K562 (cell line): ENCODE data around the gene HSPA1L. TPM values are rescaled to one million over a fixed set of nuclear protein-coding genes. Genes with fewer than 3 reads are reported as not detected.
A peak's percentile ranks its signal among the peaks of the same experiment; 100 is the strongest.

ENCODE experiments used
- ARID2 ChIP-seq: fragments of 450-650 bp; IDR thresholded peaks from 2 replicates; pipeline ENCODE4 v1.6.1; 2017; ENCODE audit warnings: antibody characterized with exemption, mild to moderate bottlenecking
- CC2D1A ChIP-seq: fragments of 450-650 bp; IDR thresholded peaks from 2 replicates; pipeline ENCODE4 v1.6.1; 2017; ENCODE audit warnings: mild to moderate bottlenecking
- CEBPG ChIP-seq, 3 experiments: fragments of 200-800 bp in 1 of 3; sonication (Bioruptor generic) in 1 of 3; sonication (generic) in 1 of 3; formaldehyde crosslinking in 1 of 3; IDR thresholded peaks in 2 of 3; conservative IDR thresholded peaks in 1 of 3; 2 replicates each; pipeline versions ENCODE4 v1.6.1 to v1.8.0; 2016 to 2022; ENCODE audit warnings: missing compliant biosample characterization in 2 of 3, missing genetic modification characterization in 2 of 3, mild to moderate bottlenecking in 1 of 3, missing genetic modification reagents in 1 of 3
- CXXC5 ChIP-seq: fragments of 250-450 bp; sonication (Bioruptor Pico); IDR thresholded peaks from 2 replicates; pipeline ENCODE4 v1.8.0; 2022; ENCODE audit warnings: inconsistent platforms, mild to moderate bottlenecking, moderate library complexity
- ELF1 ChIP-seq: fragments of 200-800 bp; sonication (Bioruptor generic); IDR thresholded peaks from 2 replicates; pipeline ENCODE4 v1.6.1; 2016; ENCODE audit warnings: missing genetic modification characterization, missing compliant biosample characterization
- EP300 ChIP-seq: IDR thresholded peaks from 2 replicates; pipeline ENCODE4 v1.6.1; 2012; ENCODE audit warnings: low read length, improper control_type of control experiment
- FOS ChIP-seq: IDR thresholded peaks from 3 replicates; pipeline ENCODE4 v1.6.1; 2011; ENCODE audit not compliant: insufficient read length; ENCODE audit errors: extremely low read depth
- KLF13 ChIP-seq: fragments of 450-650 bp; IDR thresholded peaks from 2 replicates; pipeline ENCODE4 v1.6.1; 2016; ENCODE audit warnings: missing genetic modification characterization, low read depth, mild to moderate bottlenecking, missing compliant biosample characterization, moderate library complexity, borderline replicate concordance
- KLF16 ChIP-seq: IDR thresholded peaks from 2 replicates; pipeline ENCODE4 v1.6.1; 2016; ENCODE audit warnings: antibody characterized with exemption
- MYNN ChIP-seq, 2 experiments: sonication (generic); formaldehyde crosslinking in 1 of 2; IDR thresholded peaks; 2 replicates each; pipeline versions ENCODE4 v1.5.0 to v1.6.1; 2016 to 2020; ENCODE audit warnings: antibody characterized with exemption in 1 of 2, missing genetic modification reagents in 1 of 2
- NCOA2 ChIP-seq, 2 experiments: fragments of 450-650 bp; IDR thresholded peaks; 2 replicates each; pipeline ENCODE4 v1.6.1; 2018; ENCODE audit warnings: mild to moderate bottlenecking in 2 of 2, moderate library complexity in 1 of 2; ENCODE audit not compliant: partially characterized antibody in 2 of 2
- NFIX ChIP-seq: fragments of 250-450 bp; sonication (Bioruptor Pico); IDR thresholded peaks from 2 replicates; pipeline ENCODE4 v1.4.0; 2020; ENCODE audit warnings: low read depth, mild to moderate bottlenecking, moderate library complexity
- PHF8 ChIP-seq: fragments of 200-600 bp; sonication (generic); IDR thresholded peaks from 2 replicates; pipeline ENCODE4 v1.6.1; 2012; ENCODE audit warnings: mixed run types, mild to moderate bottlenecking, inconsistent platforms, low read length, moderate library complexity, borderline replicate concordance
- POLR2AphosphoS5 ChIP-seq: IDR thresholded peaks from 2 replicates; pipeline ENCODE4 v1.6.1; 2011; ENCODE audit warnings: mild to moderate bottlenecking, low read depth, low read length, moderate library complexity; ENCODE audit not compliant: control insufficient read depth, insufficient read depth
- SRSF3 ChIP-seq: fragments of 200-400 bp; formaldehyde crosslinking; IDR thresholded peaks from 2 replicates; pipeline ENCODE4 v1.6.1; 2016; ENCODE audit warnings: mild to moderate bottlenecking, low read length, moderate library complexity; ENCODE audit not compliant: insufficient read depth
- TEAD1 ChIP-seq, 2 experiments: fragments of 450-650 bp in 1 of 2; sonication (generic) in 1 of 2; formaldehyde crosslinking; IDR thresholded peaks; 2 replicates each; pipeline versions ENCODE4 v1.4.0 to v1.8.0; 2020 to 2022; ENCODE audit warnings: mild to moderate bottlenecking in 2 of 2, missing genetic modification reagents in 1 of 2
- ZEB2 ChIP-seq: fragments of 450-650 bp; IDR thresholded peaks from 2 replicates; pipeline ENCODE4 v1.6.1; 2016
- ZNF124 ChIP-seq: sonication (generic); formaldehyde crosslinking; IDR thresholded peaks from 2 replicates; pipeline ENCODE4 v1.8.1; 2022; ENCODE audit warnings: missing genetic modification reagents
- ZNF282 ChIP-seq: sonication (generic); formaldehyde crosslinking; IDR thresholded peaks from 2 replicates; pipeline ENCODE4 v1.8.1; 2023; ENCODE audit warnings: missing genetic modification reagents
- ZNF408 ChIP-seq: fragments of 250-450 bp; sonication (Bioruptor Pico); IDR thresholded peaks from 2 replicates; pipeline ENCODE4 v1.4.0; 2020; ENCODE audit warnings: low read depth, mild to moderate bottlenecking, moderate library complexity
- ZNF696 ChIP-seq: fragments of 250-450 bp; sonication (Bioruptor Pico); conservative IDR thresholded peaks from 2 replicates; pipeline ENCODE4 v1.4.0; 2020; ENCODE audit warnings: mild to moderate bottlenecking, moderate library complexity
- polyA plus RNA-seq, 8 experiments: library from polyadenylated mRNA; depleted of rRNA in 4 of 8; stranded (reverse) in 5 of 8; unstranded in 3 of 8; fragments of >200 nt; fragmentation: Nextera tagmentation in 2 of 8; fragmentation: Illumina TruSeq in 1 of 8; extraction: Ambion mirVana in 2 of 8; extraction: Trizol in 1 of 8; gene quantifications; 2 replicates each; pipeline versions ENCODE4 v1.2.1 to v1.2.3, GENCODE V29; 2011 to 2014; ENCODE audit warnings: inconsistent platforms in 1 of 8, missing spikeins in 1 of 8
- total RNA-seq, 7 experiments: library from RNA; depleted of rRNA in 6 of 7; stranded (reverse); fragments of >200 nt in 6 of 7; fragmentation: Illumina TruSeq in 2 of 7; extraction: Trizol in 2 of 7; gene quantifications; 2 replicates each; pipeline versions ENCODE4 v1.2.1 to v1.2.3, GENCODE V29; 2011 to 2021; ENCODE audit warnings: low replicate concordance in 1 of 7
- TF ChIP-seq, protein P1 (sequence below): sonication (generic); formaldehyde crosslinking; IDR thresholded peaks from 2 replicates; pipeline ENCODE4 v1.8.0; 2022; ENCODE audit warnings: missing genetic modification reagents, mild to moderate bottlenecking, moderate library complexity, borderline replicate concordance
- TF ChIP-seq, protein P2 (sequence below): sonication (generic); formaldehyde crosslinking; IDR thresholded peaks from 2 replicates; pipeline ENCODE4 v1.8.0; 2023; ENCODE audit warnings: mild to moderate bottlenecking, missing genetic modification reagents

The HSPA1L gene
- total and polyA plus RNA-seq, 9 of the 15 experiments (the other 6 are each of a cell fraction or from before 2014, with no cell fraction given) = 0.14 to 2.1 (median 1.3) TPM

DNA sequence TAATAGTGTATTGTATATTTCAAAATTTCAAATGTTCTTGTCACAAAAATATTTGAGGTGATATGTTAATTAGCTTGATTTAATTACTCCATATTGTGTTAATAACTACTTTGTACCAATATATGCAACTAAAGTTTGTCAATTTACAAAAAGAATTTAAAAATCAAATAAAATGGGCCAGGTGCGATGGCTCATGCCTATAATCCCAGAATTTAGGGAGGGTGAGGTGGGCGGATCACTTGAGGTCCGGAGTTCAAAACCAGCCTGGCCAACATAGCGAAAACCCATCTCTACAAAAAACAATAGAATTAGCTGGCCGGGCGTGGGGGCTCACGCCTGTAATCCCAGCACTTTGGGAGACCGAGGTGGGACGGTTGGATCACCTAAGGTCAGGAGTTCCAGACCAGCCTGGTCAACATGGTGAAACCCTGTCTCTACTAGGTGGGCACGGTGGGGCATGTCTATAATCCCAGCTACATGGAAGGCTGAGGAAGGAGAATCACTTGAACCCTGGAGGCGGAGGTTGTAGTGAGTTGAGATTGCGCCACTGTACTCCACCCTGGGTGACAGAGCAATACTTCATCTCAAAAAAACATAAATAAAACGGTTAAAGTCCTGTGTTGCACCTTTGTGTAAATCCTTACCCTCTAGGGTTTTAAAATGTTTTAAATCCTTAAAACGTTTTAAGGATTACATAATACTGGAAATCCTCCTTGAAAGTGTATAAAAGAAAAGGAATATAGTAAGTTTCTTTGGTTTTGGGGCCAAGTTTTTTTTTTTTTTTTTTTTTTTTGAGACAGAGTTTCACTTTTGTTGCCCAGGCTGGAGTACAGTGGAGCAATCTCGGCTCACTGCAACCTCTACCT lies 16.5 kb upstream of the HSPA1L start (continued):
- TF ChIP-seq EP300 = 0 out of 2 replicates have a peak, but pooled peaks have one; percentile 28
- no peak for TF ChIP-seq NCOA2 (IDR thresholded peaks at IDR 0.05; ENCODE audit: partially characterized antibody in 2 of 2)
- TF ChIP-seq, protein P1, sequence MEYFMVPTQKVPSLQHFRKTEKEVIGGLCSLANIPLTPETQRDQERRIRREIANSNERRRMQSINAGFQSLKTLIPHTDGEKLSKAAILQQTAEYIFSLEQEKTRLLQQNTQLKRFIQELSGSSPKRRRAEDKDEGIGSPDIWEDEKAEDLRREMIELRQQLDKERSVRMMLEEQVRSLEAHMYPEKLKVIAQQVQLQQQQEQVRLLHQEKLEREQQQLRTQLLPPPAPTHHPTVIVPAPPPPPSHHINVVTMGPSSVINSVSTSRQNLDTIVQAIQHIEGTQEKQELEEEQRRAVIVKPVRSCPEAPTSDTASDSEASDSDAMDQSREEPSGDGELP (CRISPR knock-in tag) = peak; percentile 42; the same call in 1 of the 2 replicates
- no peak for TF ChIP-seq ELF1 (tag)
- TF ChIP-seq CC2D1A = 0 out of 2 replicates have a peak, but pooled peaks have one; percentile 13
- no peak for TF ChIP-seq FOS
- peak; percentile 89 for TF ChIP-seq CEBPG (CRISPR knock-in tag; IDR thresholded peaks at IDR 0.05)
- TF ChIP-seq CEBPG (tag; conservative IDR thresholded peaks at IDR 0.05 in 1 of 2, IDR thresholded peaks at IDR 0.05 in 1 of 2) = peak; percentile 83 to 95
- TF ChIP-seq NFIX = no peak
- 0 out of 2 replicates have a peak, but pooled peaks have one; percentile 13 for TF ChIP-seq ZEB2
- TF ChIP-seq, protein P2, sequence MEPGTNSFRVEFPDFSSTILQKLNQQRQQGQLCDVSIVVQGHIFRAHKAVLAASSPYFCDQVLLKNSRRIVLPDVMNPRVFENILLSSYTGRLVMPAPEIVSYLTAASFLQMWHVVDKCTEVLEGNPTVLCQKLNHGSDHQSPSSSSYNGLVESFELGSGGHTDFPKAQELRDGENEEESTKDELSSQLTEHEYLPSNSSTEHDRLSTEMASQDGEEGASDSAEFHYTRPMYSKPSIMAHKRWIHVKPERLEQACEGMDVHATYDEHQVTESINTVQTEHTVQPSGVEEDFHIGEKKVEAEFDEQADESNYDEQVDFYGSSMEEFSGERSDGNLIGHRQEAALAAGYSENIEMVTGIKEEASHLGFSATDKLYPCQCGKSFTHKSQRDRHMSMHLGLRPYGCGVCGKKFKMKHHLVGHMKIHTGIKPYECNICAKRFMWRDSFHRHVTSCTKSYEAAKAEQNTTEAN (CRISPR knock-in tag) = 0 out of 2 replicates have a peak, but pooled peaks have one; percentile 13
- peak; percentile 40; the same call in 1 of the 2 replicates for TF ChIP-seq CXXC5 (CRISPR knock-in tag)
- TF ChIP-seq KLF13 (tag) = 0 out of 2 replicates have a peak, but pooled peaks have one; percentile 23
- peak; percentile 18; the same call in 1 of the 2 replicates for TF ChIP-seq POLR2AphosphoS5
- TF ChIP-seq ZNF408 = 0 out of 2 replicates have a peak, but pooled peaks have one; percentile 36
- no peak for TF ChIP-seq KLF16
- no peak for TF ChIP-seq MYNN (IDR thresholded peaks at IDR 0.05)
- TF ChIP-seq MYNN (CRISPR knock-in tag; IDR thresholded peaks at IDR 0.05) = no peak
- 0 out of 4 replicates have a peak, but pooled peaks of 1 of the 2 experiments have one; percentile 17 for TF ChIP-seq TEAD1 (CRISPR knock-in tag; IDR thresholded peaks at IDR 0.05)
- no peak for TF ChIP-seq ZNF124 (CRISPR knock-in tag)
- TF ChIP-seq SRSF3 = no peak
- no peak for TF ChIP-seq ZNF696
- TF ChIP-seq ARID2 = no peak
- TF ChIP-seq PHF8 = no peak
- TF ChIP-seq ZNF282 (CRISPR knock-in tag) = no peak
